ENCODE measurements around the gene ETV2. TPM values are rescaled to one million over a fixed set of nuclear protein-coding genes. Genes with fewer than 3 reads are reported as not detected.
"Not testable (repeated sequence)": the region's sequence is repeated elsewhere in the genome, so short reads cannot be mapped to it uniquely, and the experiment has no call there.

The ETV2 gene
- 0.29 and 0.36 TPM in 2 replicates for total RNA-seq

GRCh38 chr19:35641515-35642151 lies at the start of gene ETV2:
Gene ETV2 (plus strand): TSS chr19:35641745. CDS start chr19:35642461, 716 bp downstream.
- H3K27ac ChIP-seq (ENCODE audit: low read depth, low read length) = no peak within 1 kb of the TSS
- DNase-seq (ENCODE audit: insufficient read length, low spot score, missing footprints) = peak; percentile 77
- peak within 1 kb of the TSS; percentile 55 for H3K4me2 ChIP-seq (ENCODE audit: insufficient read depth, low read length)

GRCh38 chr19:35592226-35592625 lies 49.3 kb upstream of the ETV2 start:
- H2AFZ ChIP-seq (ENCODE audit: low read length) = no peak overlapping the region
- peak; percentile 62 for TF ChIP-seq CTCF (IDR thresholded peaks at IDR 0.05; ENCODE audit: extremely low read depth, low read depth, low read length)

More at GRCh38 chr19:35641515-35642151, at the start of gene ETV2:
- H3K36me3 ChIP-seq (ENCODE audit: insufficient read depth, low read length) = peaks cover 12% of the 10 kb centered on the region
- H2AFZ ChIP-seq (ENCODE audit: low read length) = peak within 1 kb of the TSS; percentile 70
- H4K20me1 ChIP-seq (ENCODE audit: insufficient read depth, low read length) = no peaks in the 10 kb centered on the region
- H3K4me1 ChIP-seq (ENCODE audit: insufficient read depth, low read length) = peaks cover 11% of the 10 kb centered on the region
- H3K9me3 ChIP-seq (ENCODE audit: low read depth, low read length) = no peaks in the 10 kb centered on the region
- no peaks in the 10 kb centered on the region for H3K79me2 ChIP-seq (ENCODE audit: insufficient read depth, low read length)
- H3K4me3 ChIP-seq (ENCODE audit: insufficient read depth, low read length) = peak within 1 kb of the TSS; percentile 42
- TF ChIP-seq CTCF (IDR thresholded peaks at IDR 0.05; ENCODE audit: extremely low read depth, low read depth, low read length) = no peak
- H3K27me3 ChIP-seq (ENCODE audit: insufficient read depth, low read length) = no peaks in the 10 kb centered on the region

GRCh38 chr19:35595026-35595425 lies 46.5 kb upstream of the ETV2 start:
- not testable (repeated sequence) for DNase-seq (ENCODE audit: insufficient read length, low spot score, missing footprints); H3K4me2 ChIP-seq (ENCODE audit: insufficient read depth, low read length); H3K4me3 ChIP-seq (ENCODE audit: insufficient read depth, low read length); H3K36me3 ChIP-seq (ENCODE audit: insufficient read depth, low read length); H2AFZ ChIP-seq (ENCODE audit: low read length); H3K27ac ChIP-seq (ENCODE audit: low read depth, low read length); H3K9me3 ChIP-seq (ENCODE audit: low read depth, low read length); H3K27me3 ChIP-seq (ENCODE audit: insufficient read depth, low read length); H3K4me1 ChIP-seq (ENCODE audit: insufficient read depth, low read length); H4K20me1 ChIP-seq (ENCODE audit: insufficient read depth, low read length); H3K79me2 ChIP-seq (ENCODE audit: insufficient read depth, low read length)

More at GRCh38 chr19:35592226-35592625, 49.3 kb upstream of the ETV2 start:
- Histone ChIP-seq H4K20me1 (ENCODE audit: insufficient read depth, low read length) (no peaks in the 10 kb centered on the region), H3K27ac (ENCODE audit: low read depth, low read length) (no peak overlapping the region), H3K36me3 (ENCODE audit: insufficient read depth, low read length) (no peaks in the 10 kb centered on the region), H3K9me3 (ENCODE audit: low read depth, low read length) (no peaks in the 10 kb centered on the region), H3K79me2 (ENCODE audit: insufficient read depth, low read length) (no peaks in the 10 kb centered on the region), H3K27me3 (ENCODE audit: insufficient read depth, low read length) (no peaks in the 10 kb centered on the region), H3K4me3 (ENCODE audit: insufficient read depth, low read length) (no peak overlapping the region), H3K4me2 (ENCODE audit: insufficient read depth, low read length) (no peak overlapping the region), H3K4me1 (ENCODE audit: insufficient read depth, low read length) (no peaks in the 10 kb centered on the region)
- DNase-seq (ENCODE audit: insufficient read length, low spot score, missing footprints) = peak; percentile 66

GRCh38 chr19:35595928-35596327 lies 45.6 kb upstream of the ETV2 start:
- H2AFZ ChIP-seq (ENCODE audit: low read length) = no peak overlapping the region
- no peak for DNase-seq (ENCODE audit: insufficient read length, low spot score, missing footprints)
- TF ChIP-seq CTCF (IDR thresholded peaks at IDR 0.05; ENCODE audit: extremely low read depth, low read depth, low read length) = no peak
- H3K27ac ChIP-seq (ENCODE audit: low read depth, low read length) = no peak overlapping the region
- H3K9me3 ChIP-seq (ENCODE audit: low read depth, low read length) = no peaks in the 10 kb centered on the region
- H3K27me3 ChIP-seq (ENCODE audit: insufficient read depth, low read length) = no peaks in the 10 kb centered on the region
- peaks cover 4% of the 10 kb centered on the region for H3K4me1 ChIP-seq (ENCODE audit: insufficient read depth, low read length)
- H3K4me2 ChIP-seq (ENCODE audit: insufficient read depth, low read length) = no peak overlapping the region
- H3K36me3 ChIP-seq (ENCODE audit: insufficient read depth, low read length) = no peaks in the 10 kb centered on the region
- H3K79me2 ChIP-seq (ENCODE audit: insufficient read depth, low read length) = no peaks in the 10 kb centered on the region
- H3K4me3 ChIP-seq (ENCODE audit: insufficient read depth, low read length) = no peak overlapping the region
- no peaks in the 10 kb centered on the region for H4K20me1 ChIP-seq (ENCODE audit: insufficient read depth, low read length)

Measured in osteoblast (primary cell).